Neural crest cell (in vitro differentiated cells): ENCODE data around the gene MYL11. TPM values are rescaled to one million over a fixed set of nuclear protein-coding genes. Genes with fewer than 3 reads are reported as not detected.

ENCODE experiments used
- DNase-seq: peaks from one replicate; pipeline ENCODE4 v3.0.0; 2021; ENCODE audit warnings: low read depth, mixed read lengths, low spot score
- H3K27ac Mint-ChIP-seq: one replicate; pipeline ENCODE4 v1.8.0; 2021; ENCODE audit warnings: mild to moderate bottlenecking, mixed read lengths; ENCODE audit not compliant: unreplicated experiment
- H3K27me3 Mint-ChIP-seq: 2 replicates; pipeline ENCODE4 v1.8.0; 2021; ENCODE audit warnings: low read depth, mild to moderate bottlenecking, mixed read lengths
- H3K36me3 Mint-ChIP-seq: 2 replicates; pipeline ENCODE4 v1.8.0; 2021; ENCODE audit warnings: low read depth, mild to moderate bottlenecking, mixed read lengths
- H3K4me1 Mint-ChIP-seq: 2 replicates; pipeline ENCODE4 v1.8.0; 2021; ENCODE audit warnings: mixed read lengths
- H3K4me3 Mint-ChIP-seq: one replicate; pipeline ENCODE4 v1.8.0; 2021; ENCODE audit warnings: mild to moderate bottlenecking, mixed read lengths
- H3K9me3 Mint-ChIP-seq: 2 replicates; pipeline ENCODE4 v1.8.0; 2021; ENCODE audit warnings: mixed read lengths
- CTCF ChIP-seq: fragments of 200-600 bp; sonication (generic); conservative IDR thresholded peaks from 2 replicates; pipeline ENCODE4 v1.5.0; 2021; ENCODE audit warnings: antibody characterized with exemption, mild to moderate bottlenecking
- total RNA-seq: library from RNA; stranded (reverse); gene quantifications from 2 replicates; pipeline ENCODE4 v1.2.1, GENCODE V29; 2021

Gene MYL11
- total RNA-seq, 1 donor from 2014 or later, result not detected

- DNase-seq, result no peak
- peaks cover 17% of the 10 kb centered on the region for H3K36me3 Mint-ChIP-seq
- H3K9me3 Mint-ChIP-seq, result no peaks in the 10 kb centered on the region
- H3K27ac Mint-ChIP-seq, result no peak overlapping the region
- no peak for TF ChIP-seq CTCF
- H3K4me1 Mint-ChIP-seq, result peaks cover 22% of the 10 kb centered on the region
- peak overlapping the region; percentile 57 for H3K4me3 Mint-ChIP-seq
- no peaks in the 10 kb centered on the region for H3K27me3 Mint-ChIP-seq
Measured at GRCh38 chr16:30418350-30419181, 44.0 kb downstream of the MYL11 start.

- H3K27ac Mint-ChIP-seq, result no peak overlapping the region
Measured at GRCh38 chr16:30421010-30421409, 46.4 kb downstream of the MYL11 start.

More at GRCh38 chr16:30421010-30421409, 46.4 kb downstream of the MYL11 start:
- peaks cover 25% of the 10 kb centered on the region for H3K4me1 Mint-ChIP-seq
- no peaks in the 10 kb centered on the region for H3K27me3 Mint-ChIP-seq
- no peak for DNase-seq
- no peaks in the 10 kb centered on the region for H3K9me3 Mint-ChIP-seq
- no peak for TF ChIP-seq CTCF
- H3K36me3 Mint-ChIP-seq, result peaks cover 24% of the 10 kb centered on the region
- H3K4me3 Mint-ChIP-seq, result peak overlapping the region; percentile 79

Other genes starting within 250 kb of the MYL11 start
- gene CORO1A, start 191.2 kb upstream of the MYL11 start, total RNA-seq, result 25.2 and 25.8 TPM in 2 replicates
- 103 and 118 TPM in 2 replicates for gene BOLA2B, start 181.1 kb upstream of the MYL11 start, total RNA-seq
- 45.0 and 69.1 TPM in 2 replicates for gene SLX1A, start 180.9 kb upstream of the MYL11 start, total RNA-seq
- 23.9 and 26.4 TPM in 2 replicates for gene SULT1A3, start 175.5 kb upstream of the MYL11 start, total RNA-seq
- 11.2 and 15.4 TPM in 2 replicates for gene NPIPB13, start 126.3 kb upstream of the MYL11 start, total RNA-seq
- 74.8 and 85.2 TPM in 2 replicates for gene CD2BP2, start 19.5 kb upstream of the MYL11 start, total RNA-seq
- 39.7 and 45.6 TPM in 2 replicates for gene TBC1D10B, start 4.3 kb upstream of the MYL11 start, total RNA-seq
- 2.3 and 2.9 TPM in 2 replicates for gene SEPTIN1, start 7.8 kb downstream of the MYL11 start, total RNA-seq
- 59.9 and 60.9 TPM in 2 replicates for gene ZNF48, start 20.6 kb downstream of the MYL11 start, total RNA-seq
- gene ZNF771, start 32.8 kb downstream of the MYL11 start, total RNA-seq, result 17.5 and 18.9 TPM in 2 replicates
- gene DCTPP1, start 55.2 kb downstream of the MYL11 start, total RNA-seq, result 91.6 and 94.3 TPM in 2 replicates
- gene SEPHS2, start 71.1 kb downstream of the MYL11 start, total RNA-seq, result 29.6 and 30.5 TPM in 2 replicates
- gene ITGAL, start 97.9 kb downstream of the MYL11 start, total RNA-seq, result not detected in 2 replicates
- 64.0 and 68.5 TPM in 2 replicates for gene ZNF768, start 151.8 kb downstream of the MYL11 start, total RNA-seq
- 10.5 and 11.3 TPM in 2 replicates for gene ZNF747, start 160.1 kb downstream of the MYL11 start, total RNA-seq
- 20.7 and 22.3 TPM in 2 replicates for gene ZNF764, start 183.6 kb downstream of the MYL11 start, total RNA-seq
- 13.4 and 14.3 TPM in 2 replicates for gene ZNF688, start 196.9 kb downstream of the MYL11 start, total RNA-seq
- 37.6 and 38.3 TPM in 2 replicates for gene ZNF785, start 210.9 kb downstream of the MYL11 start, total RNA-seq
- 23.0 and 23.2 TPM in 2 replicates for gene ZNF689, start 235.6 kb downstream of the MYL11 start, total RNA-seq